ENCODE data around the gene C5orf63.

- TF ChIP-seq, protein P1, sequence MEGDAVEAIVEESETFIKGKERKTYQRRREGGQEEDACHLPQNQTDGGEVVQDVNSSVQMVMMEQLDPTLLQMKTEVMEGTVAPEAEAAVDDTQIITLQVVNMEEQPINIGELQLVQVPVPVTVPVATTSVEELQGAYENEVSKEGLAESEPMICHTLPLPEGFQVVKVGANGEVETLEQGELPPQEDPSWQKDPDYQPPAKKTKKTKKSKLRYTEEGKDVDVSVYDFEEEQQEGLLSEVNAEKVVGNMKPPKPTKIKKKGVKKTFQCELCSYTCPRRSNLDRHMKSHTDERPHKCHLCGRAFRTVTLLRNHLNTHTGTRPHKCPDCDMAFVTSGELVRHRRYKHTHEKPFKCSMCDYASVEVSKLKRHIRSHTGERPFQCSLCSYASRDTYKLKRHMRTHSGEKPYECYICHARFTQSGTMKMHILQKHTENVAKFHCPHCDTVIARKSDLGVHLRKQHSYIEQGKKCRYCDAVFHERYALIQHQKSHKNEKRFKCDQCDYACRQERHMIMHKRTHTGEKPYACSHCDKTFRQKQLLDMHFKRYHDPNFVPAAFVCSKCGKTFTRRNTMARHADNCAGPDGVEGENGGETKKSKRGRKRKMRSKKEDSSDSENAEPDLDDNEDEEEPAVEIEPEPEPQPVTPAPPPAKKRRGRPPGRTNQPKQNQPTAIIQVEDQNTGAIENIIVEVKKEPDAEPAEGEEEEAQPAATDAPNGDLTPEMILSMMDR (IDR thresholded peaks at IDR 0.05; ENCODE audit: low read length), result peak; percentile 15
- no peak for TF ChIP-seq EZH2 (optimal IDR thresholded peaks at IDR 0.05; ENCODE audit: low read depth, low read length)
These were observed 30.7 kb downstream of the C5orf63 start for GRCh38 chr5:127042593-127042992.
